H1 (cell line): ENCODE results near the gene ZNF674. TPM values are rescaled to one million over a fixed set of nuclear protein-coding genes. Genes with fewer than 3 reads are reported as not detected.

Experiments used
- CREB1 ChIP-seq: IDR thresholded peaks from 2 replicates; pipeline ENCODE4 v1.6.1; 2012; ENCODE audit warnings: inconsistent platforms
- EGR1 ChIP-seq: IDR thresholded peaks from 2 replicates; pipeline ENCODE4 v1.6.1; 2011; ENCODE audit warnings: low read depth, low read length, borderline replicate concordance
- KDM5A ChIP-seq: fragments of 200-600 bp; IDR thresholded peaks from 2 replicates; pipeline ENCODE4 v1.7.1; 2012; ENCODE audit warnings: mild to moderate bottlenecking, low read length, inconsistent platforms, mixed read lengths
- POU5F1 ChIP-seq: IDR thresholded peaks from 2 replicates; pipeline ENCODE4 v1.6.1; 2011; ENCODE audit warnings: low read depth, mild to moderate bottlenecking, low read length, moderate library complexity
- RXRA ChIP-seq: IDR thresholded peaks from 2 replicates; pipeline ENCODE4 v1.6.1; 2011; ENCODE audit warnings: low read depth, mild to moderate bottlenecking, low read length, moderate library complexity; ENCODE audit not compliant: insufficient read depth
- ZNF274 ChIP-seq: IDR thresholded peaks from 2 replicates; pipeline ENCODE4 v1.7.0; 2012; ENCODE audit warnings: low read length, borderline replicate concordance; ENCODE audit errors: extremely low read depth
- polyA plus RNA-seq, 7 experiments: library from polyadenylated mRNA; depleted of rRNA in 3 of 7; stranded (reverse) in 5 of 7; unstranded in 2 of 7; fragments of >200 nt in 5 of 7; fragments of 200-250 nt in 2 of 7; gene quantifications; 1 replicate in 5 of 7; 2 replicates in 1 of 7; 4 replicates in 1 of 7; pipeline versions ENCODE4 v1.2.1 to v1.2.3, GENCODE V29; 2011 to 2013; ENCODE audit warnings: missing spikeins in 2 of 7, mixed read lengths in 2 of 7
- total RNA-seq: library from RNA; stranded (reverse); fragmentation: NEBNext Ultra II Directional; extraction: Animal tissue kit (Norgen Biotek cat#: 25700); gene quantifications from 2 replicates; pipeline ENCODE4 v1.2.1, GENCODE V29; 2021
- TF ChIP-seq, protein P1 (sequence below), 3 experiments: IDR thresholded peaks; 1 replicate in 2 of 3; 2 replicates in 1 of 3; pipeline versions ENCODE4 v1.5.1 to v1.6.1; 2011; ENCODE audit warnings: low read length in 3 of 3, mild to moderate bottlenecking in 3 of 3, inconsistent platforms in 2 of 3, low read depth in 1 of 3, moderate library complexity in 1 of 3; ENCODE audit not compliant: insufficient read depth in 1 of 3; ENCODE audit errors: control extremely low read depth in 1 of 3
- TF ChIP-seq, protein P2 (sequence below): IDR thresholded peaks from 2 replicates; pipeline ENCODE4 v1.6.1; 2011; ENCODE audit warnings: low read depth, mild to moderate bottlenecking, low read length; ENCODE audit not compliant: insufficient read depth

The ZNF674 gene
- total and polyA plus RNA-seq, 2 of the 8 experiments (the other 6 are each of a cell fraction or from before 2014, with no cell fraction given), result 2.0 to 7.4 TPM

DNA sequence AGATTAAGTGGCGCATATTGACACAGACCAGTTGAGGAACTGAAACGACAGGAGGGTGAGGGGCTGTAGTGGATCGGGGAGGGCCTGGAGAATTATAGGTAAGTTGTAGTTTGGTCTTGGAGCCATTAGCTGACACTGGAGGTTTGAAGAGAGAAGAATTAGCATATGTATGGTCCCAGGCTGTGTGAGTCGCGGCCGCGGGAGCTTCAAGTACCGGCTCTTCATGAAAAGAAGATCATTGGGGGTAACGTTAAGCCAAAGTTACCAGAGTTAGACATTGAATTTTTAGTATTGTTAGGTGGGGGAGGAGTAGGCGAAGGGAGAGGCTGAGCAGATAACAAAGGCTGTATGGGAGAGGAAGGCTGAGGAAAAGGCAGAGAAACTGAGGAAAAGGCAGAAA lies 56.5 kb downstream of the ZNF674 start (continued):
- TF ChIP-seq RXRA (no peak), POU5F1 (no peak), EGR1 (no peak), ZNF274 (no peak), CREB1 (no peak), KDM5A (no peak)
- TF ChIP-seq, protein P1, sequence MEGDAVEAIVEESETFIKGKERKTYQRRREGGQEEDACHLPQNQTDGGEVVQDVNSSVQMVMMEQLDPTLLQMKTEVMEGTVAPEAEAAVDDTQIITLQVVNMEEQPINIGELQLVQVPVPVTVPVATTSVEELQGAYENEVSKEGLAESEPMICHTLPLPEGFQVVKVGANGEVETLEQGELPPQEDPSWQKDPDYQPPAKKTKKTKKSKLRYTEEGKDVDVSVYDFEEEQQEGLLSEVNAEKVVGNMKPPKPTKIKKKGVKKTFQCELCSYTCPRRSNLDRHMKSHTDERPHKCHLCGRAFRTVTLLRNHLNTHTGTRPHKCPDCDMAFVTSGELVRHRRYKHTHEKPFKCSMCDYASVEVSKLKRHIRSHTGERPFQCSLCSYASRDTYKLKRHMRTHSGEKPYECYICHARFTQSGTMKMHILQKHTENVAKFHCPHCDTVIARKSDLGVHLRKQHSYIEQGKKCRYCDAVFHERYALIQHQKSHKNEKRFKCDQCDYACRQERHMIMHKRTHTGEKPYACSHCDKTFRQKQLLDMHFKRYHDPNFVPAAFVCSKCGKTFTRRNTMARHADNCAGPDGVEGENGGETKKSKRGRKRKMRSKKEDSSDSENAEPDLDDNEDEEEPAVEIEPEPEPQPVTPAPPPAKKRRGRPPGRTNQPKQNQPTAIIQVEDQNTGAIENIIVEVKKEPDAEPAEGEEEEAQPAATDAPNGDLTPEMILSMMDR (IDR thresholded peaks at IDR 0.05; ENCODE audit: control extremely low read depth in 1 of 3, insufficient read depth in 1 of 3, low read depth in 1 of 3, low read length in 3 of 3), result no peak
- TF ChIP-seq, protein P2, sequence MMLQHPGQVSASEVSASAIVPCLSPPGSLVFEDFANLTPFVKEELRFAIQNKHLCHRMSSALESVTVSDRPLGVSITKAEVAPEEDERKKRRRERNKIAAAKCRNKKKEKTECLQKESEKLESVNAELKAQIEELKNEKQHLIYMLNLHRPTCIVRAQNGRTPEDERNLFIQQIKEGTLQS, result no peak
